Activated CD8-positive, alpha-beta memory T cell treated with anti-CD3 and anti-CD28 coated beads for 4 hours (primary cell): ENCODE data around the gene PIGL.
"Not testable (repeated sequence)": the region's sequence is repeated elsewhere in the genome, so short reads cannot be mapped to it uniquely, and the experiment has no call there.

ENCODE experiments used
- DNase-seq, 2 donors: peaks; one replicate each; pipeline ENCODE4 v3.0.0-alpha.2; 2020; ENCODE audit warnings: low read depth in 2 of 2

Gene PIGL

GRCh38 chr17:16216341-16217001, 539 bp upstream of the PIGL start:
- not testable (repeated sequence) for DNase-seq

DNA sequence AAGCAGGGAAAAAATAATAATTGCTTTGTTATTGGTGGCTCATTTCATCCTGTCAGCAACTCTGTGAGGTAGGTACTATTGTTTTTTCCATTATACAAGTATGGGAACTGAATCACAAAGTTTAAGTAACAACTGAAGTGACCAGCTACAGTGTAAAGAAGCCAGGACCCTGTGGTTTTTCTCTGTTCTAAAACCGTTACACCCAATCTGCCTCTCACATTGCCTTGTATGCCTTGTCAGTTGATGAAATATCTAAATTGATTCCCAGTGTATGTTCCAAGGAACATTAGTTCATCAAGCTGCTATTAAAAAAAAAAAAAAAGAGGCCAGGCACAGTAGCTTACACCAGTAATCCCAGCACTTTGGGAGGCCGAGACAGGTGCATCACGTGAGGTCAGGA, 5.4 kb downstream of the PIGL start:
- DNase-seq = no peak

DNA sequence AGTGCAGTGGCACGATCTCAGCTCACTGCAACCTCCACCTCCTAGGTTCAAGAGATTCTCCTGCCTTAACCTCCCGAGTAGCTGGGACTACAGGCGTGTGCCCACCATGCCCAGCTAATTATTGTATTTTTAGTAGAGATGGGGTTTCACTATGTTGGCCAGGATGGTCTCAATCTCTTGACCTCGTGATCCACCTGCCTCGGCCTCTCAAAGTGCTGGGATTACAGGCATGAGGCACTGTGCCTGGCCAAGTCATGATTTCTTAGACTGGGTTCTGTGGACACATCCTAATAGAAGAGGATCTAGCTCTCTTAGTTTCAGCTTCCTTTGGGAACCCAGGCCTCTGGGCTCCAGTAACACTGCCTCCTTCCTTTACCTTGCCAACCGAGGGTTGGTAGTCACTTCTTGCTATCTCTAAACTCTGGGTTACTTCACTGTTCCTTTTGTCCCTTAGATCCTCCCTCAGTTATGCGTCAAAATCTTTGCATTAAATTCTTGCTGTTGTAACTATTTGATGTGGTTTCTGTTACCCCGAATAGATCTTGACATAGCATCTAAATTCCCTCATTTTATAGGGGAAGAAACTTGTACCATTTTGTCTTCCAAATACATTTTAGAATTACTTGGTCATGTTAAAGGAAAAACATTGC, 13.0 kb downstream of the PIGL start:
- not testable (repeated sequence) for DNase-seq

GRCh38 chr17:16232391-16232790, 15.4 kb downstream of the PIGL start:
- no peak for DNase-seq

DNA sequence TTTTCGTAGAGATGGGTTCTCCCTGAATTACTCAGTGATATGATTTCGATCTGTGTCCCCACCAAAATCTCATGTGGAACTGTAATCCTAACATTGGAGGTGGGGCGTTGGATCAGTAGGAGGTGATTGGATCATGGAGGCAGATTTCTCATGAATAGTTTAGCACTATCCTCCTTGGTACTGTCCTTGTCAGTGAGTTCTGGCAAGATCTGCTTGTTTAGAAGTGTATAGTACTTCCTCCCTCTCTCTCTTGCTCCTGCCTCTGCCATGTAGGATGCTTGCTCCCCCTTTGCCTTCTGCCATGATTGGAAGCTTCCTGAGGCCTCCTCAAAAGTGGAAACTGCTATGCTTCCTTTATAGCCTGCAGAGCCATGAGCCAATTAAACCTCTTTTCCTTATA, 22.9 kb downstream of the PIGL start:
- DNase-seq = no peak

DNA sequence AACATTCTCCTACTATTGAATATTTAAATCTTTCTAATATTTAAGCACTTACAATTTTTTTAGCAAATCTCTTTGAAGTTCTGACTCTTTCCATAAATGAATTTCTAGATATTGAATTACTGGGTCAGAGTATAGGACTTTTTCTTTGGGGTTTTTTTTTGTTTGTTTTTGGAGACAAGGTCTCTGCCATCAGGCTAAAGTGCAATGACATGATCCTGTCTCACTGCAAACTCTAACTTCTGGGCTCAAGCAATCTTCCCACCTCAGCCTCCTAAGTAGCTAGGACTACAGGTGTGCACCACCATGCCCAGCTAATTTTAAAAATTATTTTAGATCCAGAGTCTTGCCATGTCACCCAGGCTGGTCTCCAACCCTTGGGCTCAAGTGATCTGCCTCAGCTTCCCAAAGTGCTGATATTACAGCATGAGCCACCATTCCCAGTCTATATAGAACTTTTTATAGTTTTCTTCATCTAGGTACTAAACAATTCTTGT, 24.9 kb downstream of the PIGL start:
- no peak for DNase-seq

GRCh38 chr17:16243385-16243784, 26.4 kb downstream of the PIGL start:
- DNase-seq = no peak

DNA sequence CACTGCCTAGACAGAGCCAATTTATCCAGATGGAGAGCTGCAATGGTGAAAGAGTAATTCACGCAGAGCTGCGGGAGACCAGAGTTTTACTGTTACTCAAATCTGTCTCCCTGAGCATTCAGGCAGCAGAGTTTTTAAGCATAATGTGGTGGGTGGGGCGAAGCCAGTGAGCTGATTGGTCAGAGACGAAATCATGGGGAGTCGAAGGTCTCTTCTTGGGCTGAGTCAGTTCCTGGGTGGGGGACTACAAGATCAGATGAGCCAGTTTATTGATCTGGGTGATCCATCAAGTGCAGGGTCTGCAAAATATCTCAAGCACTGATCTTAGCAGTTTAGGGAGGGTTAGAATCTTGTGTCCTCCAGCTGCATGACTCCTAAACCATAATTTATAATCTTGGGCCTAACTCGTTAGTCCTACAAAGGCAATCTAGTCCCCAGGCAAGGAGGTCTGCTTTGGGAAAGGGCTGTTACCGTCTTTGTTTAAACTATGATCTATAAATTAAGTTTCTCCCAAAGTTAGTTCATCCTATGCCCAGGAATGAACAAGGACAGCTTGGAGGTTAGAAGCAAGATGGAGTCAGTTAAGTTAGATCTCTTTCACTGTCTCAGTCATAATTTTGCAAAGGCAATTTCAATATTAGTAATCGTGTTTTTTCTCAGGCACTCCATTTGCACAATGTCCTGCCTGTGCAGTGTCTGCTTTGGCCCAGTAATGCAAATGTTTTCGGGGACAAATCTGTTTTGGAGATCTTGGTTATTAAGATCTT, 27.0 kb downstream of the PIGL start:
- no peak for DNase-seq

- no peak for DNase-seq
Measured at GRCh38 chr17:16247586-16247984, 30.6 kb downstream of the PIGL start.

- no peak for DNase-seq
Measured at GRCh38 chr17:16250635-16251034, 33.6 kb downstream of the PIGL start.

- DNase-seq = no peak
Measured at GRCh38 chr17:16251043-16251442, 34.0 kb downstream of the PIGL start.

- DNase-seq = no peak
Measured at GRCh38 chr17:16251556-16251955, 34.5 kb downstream of the PIGL start.

GRCh38 chr17:16254773-16255400, 37.9 kb downstream of the PIGL start:
- DNase-seq = no peak

- DNase-seq = no peak
Measured at GRCh38 chr17:16255481-16255921, 38.5 kb downstream of the PIGL start.

GRCh38 chr17:16258901-16259300, 41.9 kb downstream of the PIGL start:
- DNase-seq = no peak

GRCh38 chr17:16259926-16260325, 42.9 kb downstream of the PIGL start:
- no peak for DNase-seq

- no peak for DNase-seq
Measured at GRCh38 chr17:16261049-16261448, 44.0 kb downstream of the PIGL start.

DNA sequence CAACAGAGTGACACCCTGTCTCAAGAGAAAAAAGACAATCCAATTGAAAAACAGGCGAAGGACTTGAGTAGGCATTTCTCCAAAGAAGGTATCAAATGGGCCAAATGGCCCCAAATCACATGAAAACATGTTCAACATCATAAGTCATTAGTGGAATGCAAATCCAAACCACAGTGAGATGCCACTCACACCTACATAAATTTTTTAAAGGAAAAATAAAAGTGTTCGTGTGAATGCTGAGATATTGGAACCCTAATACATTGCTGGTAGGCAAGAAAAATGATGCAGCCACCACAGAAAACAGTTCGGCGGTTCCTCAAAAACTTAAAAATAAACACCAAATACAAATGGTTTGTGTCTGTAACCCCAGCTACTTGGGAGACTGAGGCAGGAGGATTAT, 45.2 kb downstream of the PIGL start:
- DNase-seq = no peak

GRCh38 chr17:16267174-16267573, 50.2 kb downstream of the PIGL start:
- DNase-seq = no peak

DNA sequence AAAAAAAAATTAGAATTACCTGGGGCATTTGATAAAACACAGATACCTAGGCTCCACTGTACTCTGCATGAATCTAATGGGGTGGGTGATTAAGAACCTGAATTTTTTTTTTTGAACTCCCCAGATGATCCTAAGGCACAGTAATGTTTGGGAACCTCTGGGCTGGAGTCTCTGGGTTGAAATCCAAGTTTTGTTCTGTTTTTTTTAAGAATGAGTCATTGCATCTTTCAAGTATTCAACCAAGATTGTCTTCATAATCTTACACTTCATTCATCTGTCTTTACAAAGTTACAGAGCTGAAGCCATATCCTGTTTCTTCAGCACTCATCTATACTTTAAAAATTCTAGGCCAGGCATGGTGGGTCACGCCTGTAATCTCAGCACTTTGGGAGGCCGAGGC, 52.6 kb downstream of the PIGL start:
- DNase-seq = no peak

- no peak for DNase-seq
Measured at GRCh38 chr17:16272111-16272840, 55.3 kb downstream of the PIGL start.

- no peak for DNase-seq
Measured at GRCh38 chr17:16273499-16273898, 56.5 kb downstream of the PIGL start.
